ENCODE measurements around the gene GRK4. TPM values are rescaled to one million over a fixed set of nuclear protein-coding genes. Genes with fewer than 3 reads are reported as not detected.

Gene GRK4
- total and polyA plus RNA-seq, 2 of the 8 experiments (the other 6 are each of a cell fraction or from before 2014, with no cell fraction given): 0.77 to 1.8 TPM

DNA sequence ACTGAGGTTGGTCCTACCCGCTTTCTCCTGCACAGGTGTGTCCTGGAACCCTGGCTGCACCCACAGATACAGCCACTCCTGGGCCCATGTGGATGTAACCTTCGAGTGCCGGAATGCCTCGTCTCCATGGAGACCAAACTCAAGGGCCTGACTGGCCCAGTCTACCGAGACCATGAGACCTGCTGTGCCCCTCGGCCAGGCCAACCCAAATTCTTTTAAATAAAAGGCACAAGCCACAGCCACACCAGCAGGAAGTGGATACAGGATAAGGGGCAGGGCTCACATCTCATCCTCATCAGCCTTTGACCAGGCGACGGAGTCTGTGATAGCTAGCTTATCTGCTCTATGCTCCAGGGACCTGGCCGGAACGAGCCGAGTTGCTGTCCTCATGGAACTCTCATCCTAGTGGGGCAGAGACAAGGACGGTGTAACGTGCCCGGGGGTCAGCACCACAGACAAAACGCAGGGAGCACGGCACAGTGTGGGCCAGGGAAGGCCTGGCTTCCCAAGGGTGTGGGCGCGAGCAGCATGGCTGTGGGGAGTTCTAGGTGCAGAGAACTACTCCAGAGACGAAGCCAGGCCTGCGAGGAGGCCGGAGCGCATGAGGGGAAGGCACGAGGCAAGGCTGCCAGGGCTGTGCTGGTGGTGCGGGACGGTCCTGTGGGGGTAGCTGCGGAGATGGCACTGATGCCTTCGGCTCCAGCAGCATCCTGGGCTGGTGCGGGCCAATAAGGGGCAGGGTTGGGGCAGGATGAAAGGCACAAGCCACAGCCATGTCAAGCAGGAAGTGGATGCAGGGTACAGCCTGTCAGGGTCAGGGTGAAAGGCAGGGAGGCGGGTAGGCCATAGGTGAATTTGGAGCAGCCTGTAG lies 22.9 kb upstream of the GRK4 start:
- POLR2A ChIA-PET (ENCODE audit: partially characterized antibody): interaction anchor here (0.6 to 6.0 kb wide), 4 partner anchors 11 to 519 kb away, joined by 3 to 45 read pairs (median 4); no protein-coding TSS in a partner anchor

More for the DNA sequence above, 22.9 kb upstream of the GRK4 start:
- H3K23me2 ChIP-seq (ENCODE audit: low read depth, low read length): peaks cover 1% of the 10 kb centered on the region
- no peak overlapping the region for H4K8ac ChIP-seq (ENCODE audit: extremely low read depth, insufficient read depth, low read length)
- no peak overlapping the region for H2BK20ac ChIP-seq (ENCODE audit: low read length)
- H3K4me1 ChIP-seq (replicated peaks in 1 of 4; ENCODE audit: control insufficient read depth in 3 of 4, insufficient read depth in 4 of 4, low read length in 3 of 4): peaks cover 0 to 6% (median 3%) of the 10 kb centered on the region in 4 experiments; a peak in 6 of 7 replicates
- H3K27ac ChIP-seq (ENCODE audit: low read depth, low read length): no peak overlapping the region
- H2AFZ ChIP-seq (ENCODE audit: low read length): no peak overlapping the region
- no peak overlapping the region for H2BK5ac ChIP-seq (ENCODE audit: low read depth, low read length)
- H2BK15ac ChIP-seq (ENCODE audit: low read length): no peak overlapping the region
- H3K9ac ChIP-seq (replicated peaks in 1 of 4; ENCODE audit: extremely low read depth in 1 of 4, low read depth in 3 of 4, low read length in 3 of 4): no peak overlapping the region
- no peak overlapping the region for H2BK12ac ChIP-seq (ENCODE audit: low read depth, low read length)
- no peak overlapping the region for H2BK120ac ChIP-seq (replicated peaks; ENCODE audit: low read depth, low read length)
- no peaks in the 10 kb centered on the region for H3K27me3 ChIP-seq (replicated peaks in 1 of 4; ENCODE audit: control insufficient read depth in 3 of 4, extremely low read depth in 1 of 4, insufficient read depth in 3 of 4, low read length in 3 of 4)
- H3K4me2 ChIP-seq (ENCODE audit: insufficient read depth in 1 of 2, low read depth in 2 of 2, low read length in 2 of 2): no peak overlapping the region
- H3K18ac ChIP-seq (ENCODE audit: extremely low read depth, low read length): no peak overlapping the region
- H4K5ac ChIP-seq (ENCODE audit: insufficient read length, low read depth, low read length): no peak overlapping the region
- DNase-seq (ENCODE audit: low read depth in 1 of 2, low spot score in 2 of 2) (no peak), FAIRE-seq (no peak)
- peaks cover 15 to 28% of the 10 kb centered on the region in 2 experiments for H4K20me1 ChIP-seq (replicated peaks in 1 of 2; ENCODE audit: control insufficient read depth in 1 of 2, insufficient read depth in 2 of 2, low read length in 2 of 2)
- 92% methylated on average over 28 of the region's 29 CpGs; no CpG with 5 or more reads in 1 of the 2 experiments for WGBS, 2 experiments (ENCODE audit: extremely low coverage in 1 of 2, insufficient coverage in 1 of 2, insufficient read length in 1 of 2, insufficient replicate concordance in 2 of 2, low coverage in 1 of 2, low lambda C conversion rate in 2 of 2, missing lambda C conversion rate in 1 of 2)
- no peak overlapping the region for H3K56ac ChIP-seq (replicated peaks; ENCODE audit: insufficient read length, low read depth, low read length)
- H3K79me1 ChIP-seq (ENCODE audit: low read depth, low read length): peaks cover 7% of the 10 kb centered on the region
- H3K4ac ChIP-seq (replicated peaks; ENCODE audit: insufficient read length, low read depth, low read length): no peak overlapping the region
- no peak for TF ChIP-seq KDM1A (IDR thresholded peaks at IDR 0.05; ENCODE audit: borderline replicate concordance, low read length)
- no peak for TF ChIP-seq RXRA (IDR thresholded peaks at IDR 0.05; ENCODE audit: insufficient read depth, low read depth, low read length)
- TF ChIP-seq POLR2AphosphoS5 (IDR thresholded peaks at IDR 0.05; ENCODE audit: low read depth, low read length): peak; percentile 50; the same call in 1 of the 2 replicates
- H3K79me2 ChIP-seq (ENCODE audit: control insufficient read depth in 1 of 2, insufficient read depth in 2 of 2, low read length in 2 of 2): peaks cover 0 to 8% of the 10 kb centered on the region in 2 experiments; a peak in 2 of 4 replicates
- H3K9me3 ChIP-seq (ENCODE audit: insufficient read depth in 2 of 2, low read depth in 1 of 2, low read length in 1 of 2): no peaks in the 10 kb centered on the region; a peak in 1 of 4 replicates
- no peak overlapping the region for H3K4me3 ChIP-seq (ENCODE audit: extremely low read depth in 1 of 4, insufficient read depth in 2 of 4, low read depth in 3 of 4, low read length in 4 of 4)
- no peak overlapping the region for H2AK5ac ChIP-seq (ENCODE audit: low read depth, low read length)
- H3K36me3 ChIP-seq (ENCODE audit: control insufficient read depth in 2 of 4, insufficient read depth in 4 of 4, low read length in 3 of 4): peaks cover 41 to 73% (median 62%) of the 10 kb centered on the region in 4 experiments
- no peak overlapping the region for H3K23ac ChIP-seq (ENCODE audit: insufficient read length)
- CTCF ChIA-PET (ENCODE audit: partially characterized antibody): interaction anchor here (0.7 to 1.0 kb wide), 3 partner anchors 13 to 181 kb away, joined by 3 to 4 read pairs (median 3); no protein-coding TSS in a partner anchor
- no peak overlapping the region for H3K14ac ChIP-seq (ENCODE audit: insufficient read length)
- H4K91ac ChIP-seq (replicated peaks; ENCODE audit: insufficient read length, low read length): no peak overlapping the region
